Measurements from ENCODE around the gene NCOA5. TPM values are rescaled to one million over a fixed set of nuclear protein-coding genes. Genes with fewer than 3 reads are reported as not detected.

NCOA5 gene
- total and polyA plus RNA-seq, 9 of the 15 experiments (the other 6 are each of a cell fraction or from before 2014, with no cell fraction given), result 3.9 to 22.8 (median 13.8) TPM

DNA sequence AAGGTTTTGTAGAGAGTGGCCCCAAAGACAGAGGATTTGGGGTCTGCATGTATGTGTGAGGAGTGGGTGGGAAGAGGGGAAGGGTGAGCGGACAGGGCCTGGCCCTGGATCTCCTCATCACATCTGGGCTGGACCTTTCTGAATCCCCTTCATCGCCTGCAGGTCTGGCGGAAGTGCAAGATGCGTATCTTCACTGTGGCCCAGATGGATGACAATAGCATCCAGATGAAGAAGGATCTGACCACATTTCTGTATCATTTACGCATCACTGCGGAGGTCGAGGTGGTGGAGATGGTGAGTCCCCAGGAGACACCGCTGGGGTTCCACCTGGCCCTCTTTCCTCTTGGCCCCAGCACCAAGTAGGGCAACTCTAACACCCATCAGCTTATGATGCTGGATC, 36.3 kb downstream of the NCOA5 start:
- POLR2A ChIA-PET, result no interaction called here

More for the DNA sequence above, 36.3 kb downstream of the NCOA5 start:
- H3K27ac ChIP-seq (ENCODE audit: extremely low read depth, low read depth, low read length), result no peak overlapping the region
- ATAC-seq, result no peak
- DNase-seq (ENCODE audit: extremely low read depth in 1 of 4, low spot score in 3 of 4), result no peak
- no TSS peak for BruUV-seq (replicated peaks)
- WGBS (ENCODE audit: insufficient coverage, low coverage, missing lambda C conversion rate), result 1% methylated on average over 7 of the region's 8 CpGs
- no peak overlapping the region for H3K9ac ChIP-seq (ENCODE audit: insufficient read depth in 1 of 2, low read depth in 2 of 2, low read length in 2 of 2)
- in situ Hi-C loops (cut with MboI) (no loop called here), intact Hi-C loops (cut with micrococcal nuclease) (no loop called here)
- H3K27me3 ChIP-seq (ENCODE audit: control insufficient read depth in 2 of 2, insufficient read depth in 2 of 2, low read length in 2 of 2), result peaks cover 0 to 9% of the 10 kb centered on the region in 2 experiments; a peak in 2 of 5 replicates
- peaks cover 19% of the 10 kb centered on the region for H4K20me1 ChIP-seq (replicated peaks; ENCODE audit: control insufficient read depth, insufficient read depth, low read length)
- no peak overlapping the region for H3K4me2 ChIP-seq (ENCODE audit: insufficient read depth, low read length)
- no peaks in the 10 kb centered on the region for H3K36me3 ChIP-seq (ENCODE audit: control insufficient read depth, insufficient read depth, low read length)
- H3K4me1 ChIP-seq (replicated peaks in 1 of 2; ENCODE audit: control insufficient read depth in 2 of 2, insufficient read depth in 2 of 2, low read length in 2 of 2), result peaks cover 0 to 16% of the 10 kb centered on the region in 2 experiments; a peak in 4 of 5 replicates
- H3K79me2 ChIP-seq (ENCODE audit: control insufficient read depth, insufficient read depth, low read length), result no peaks in the 10 kb centered on the region
- CTCF ChIA-PET (ENCODE audit: low intra/inter-chr PET ratio), result no interaction called here
- H2AFZ ChIP-seq (ENCODE audit: low read depth, low read length), result no peak overlapping the region
- FAIRE-seq, result no peak
- peaks cover 4% of the 10 kb centered on the region for H3K9me1 ChIP-seq (ENCODE audit: control insufficient read depth, insufficient read depth, low read length)
- TF ChIP-seq MCM7 (IDR thresholded peaks at IDR 0.05) (no peak), HDAC8 (tag; IDR thresholded peaks at IDR 0.05) (no peak), MYBL2 (IDR thresholded peaks at IDR 0.05; ENCODE audit: low read depth) (no peak), MYBL2 (CRISPR knock-in tag; IDR thresholded peaks at IDR 0.05; ENCODE audit: borderline replicate concordance) (no peak), TARDBP (IDR thresholded peaks at IDR 0.05) (no peak), POLR2G (IDR thresholded peaks at IDR 0.05; ENCODE audit: low read depth, low read length) (no peak), ETS2 (tag; IDR thresholded peaks at IDR 0.05; ENCODE audit: borderline replicate concordance, poor library complexity, severe bottlenecking) (no peak), ZNF778 (CRISPR knock-in tag; IDR thresholded peaks at IDR 0.05) (no peak), ZNF699 (CRISPR knock-in tag; IDR thresholded peaks at IDR 0.05; ENCODE audit: insufficient replicate concordance) (no peak), FOXK1 (CRISPR knock-in tag; IDR thresholded peaks at IDR 0.05; ENCODE audit: borderline replicate concordance) (no peak), FOXA1 (IDR thresholded peaks at IDR 0.05; ENCODE audit: borderline replicate concordance) (no peak), BMI1 (IDR thresholded peaks at IDR 0.05; ENCODE audit: low read length) (no peak), RFX1 (IDR thresholded peaks at IDR 0.05) (no peak), U2AF1 (optimal IDR thresholded peaks at IDR 0.05; ENCODE audit: low read depth, low read length) (no peak)
- TF ChIP-seq, protein P1, sequence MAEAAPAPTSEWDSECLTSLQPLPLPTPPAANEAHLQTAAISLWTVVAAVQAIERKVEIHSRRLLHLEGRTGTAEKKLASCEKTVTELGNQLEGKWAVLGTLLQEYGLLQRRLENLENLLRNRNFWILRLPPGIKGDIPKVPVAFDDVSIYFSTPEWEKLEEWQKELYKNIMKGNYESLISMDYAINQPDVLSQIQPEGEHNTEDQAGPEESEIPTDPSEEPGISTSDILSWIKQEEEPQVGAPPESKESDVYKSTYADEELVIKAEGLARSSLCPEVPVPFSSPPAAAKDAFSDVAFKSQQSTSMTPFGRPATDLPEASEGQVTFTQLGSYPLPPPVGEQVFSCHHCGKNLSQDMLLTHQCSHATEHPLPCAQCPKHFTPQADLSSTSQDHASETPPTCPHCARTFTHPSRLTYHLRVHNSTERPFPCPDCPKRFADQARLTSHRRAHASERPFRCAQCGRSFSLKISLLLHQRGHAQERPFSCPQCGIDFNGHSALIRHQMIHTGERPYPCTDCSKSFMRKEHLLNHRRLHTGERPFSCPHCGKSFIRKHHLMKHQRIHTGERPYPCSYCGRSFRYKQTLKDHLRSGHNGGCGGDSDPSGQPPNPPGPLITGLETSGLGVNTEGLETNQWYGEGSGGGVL (CRISPR knock-in tag; IDR thresholded peaks at IDR 0.05), result no peak
- TF ChIP-seq, protein P2, sequence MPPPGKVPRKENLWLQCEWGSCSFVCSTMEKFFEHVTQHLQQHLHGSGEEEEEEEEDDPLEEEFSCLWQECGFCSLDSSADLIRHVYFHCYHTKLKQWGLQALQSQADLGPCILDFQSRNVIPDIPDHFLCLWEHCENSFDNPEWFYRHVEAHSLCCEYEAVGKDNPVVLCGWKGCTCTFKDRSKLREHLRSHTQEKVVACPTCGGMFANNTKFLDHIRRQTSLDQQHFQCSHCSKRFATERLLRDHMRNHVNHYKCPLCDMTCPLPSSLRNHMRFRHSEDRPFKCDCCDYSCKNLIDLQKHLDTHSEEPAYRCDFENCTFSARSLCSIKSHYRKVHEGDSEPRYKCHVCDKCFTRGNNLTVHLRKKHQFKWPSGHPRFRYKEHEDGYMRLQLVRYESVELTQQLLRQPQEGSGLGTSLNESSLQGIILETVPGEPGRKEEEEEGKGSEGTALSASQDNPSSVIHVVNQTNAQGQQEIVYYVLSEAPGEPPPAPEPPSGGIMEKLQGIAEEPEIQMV (tag; conservative IDR thresholded peaks at IDR 0.05; ENCODE audit: low read depth), result no peak
- no peak overlapping the region for H3K4me3 ChIP-seq
- H3K9me3 ChIP-seq (replicated peaks; ENCODE audit: control insufficient read depth, insufficient read depth, low read depth, low read length), result no peaks in the 10 kb centered on the region
